GM12878 (cell line): ENCODE measurements around the gene SPOP. TPM values are rescaled to one million over a fixed set of nuclear protein-coding genes. Genes with fewer than 3 reads are reported as not detected.

Experiments used
- ATAC-seq: fragments of 200-7000 bp; cut with Tn5 transposase; 3 replicates; pipeline ENCODE4 v1.9.1; 2020; ENCODE audit warnings: mild to moderate bottlenecking, moderate library complexity
- BruUV-seq: library from RNA; stranded (reverse); fragments of 400-500 nt; replicated peaks from 2 replicates; lab custom pipeline; 2021; lab: Mats Ljungman, UMichigan
- CTCF ChIA-PET: fragments of 300-600 bp; sonication (Branson Sonifier 250); formaldehyde crosslinking; extraction: SDS; loops from one replicate; lab custom pipeline; 2021; ENCODE audit warnings: inconsistent platforms; lab: Yijun Ruan, JAX
- POLR2A ChIA-PET: fragments of 350-600 bp; formaldehyde crosslinking; extraction: SDS; loops from one replicate; lab custom pipeline; 2021; ENCODE audit warnings: inconsistent platforms; lab: Charles Lee
- RAD21 ChIA-PET: fragments of 300-600 bp; sonication (Branson Sonifier 250); formaldehyde crosslinking; loops from one replicate; lab custom pipeline; 2023; ENCODE audit warnings: antibody characterized with exemption; ENCODE audit not compliant: unreplicated experiment; lab: Charles Lee
- SMC1A ChIA-PET: fragments of 300-600 bp; sonication (Branson Sonifier 250); formaldehyde crosslinking; loops from one replicate; lab custom pipeline; 2023; ENCODE audit not compliant: unreplicated experiment, uncharacterized antibody; lab: Charles Lee
- DNase-seq: peaks from one replicate; pipeline ENCODE4 v3.0.0-alpha.2; 2011; ENCODE audit warnings: low read depth, low spot score
- FAIRE-seq: peaks from 3 replicates; lab custom pipeline; 2011; peaks lifted over from hg19 to GRCh38; lab: Jason Lieb, UNC
- H2AFZ ChIP-seq: 2 replicates; pipeline ENCODE4 v1.6.0; 2011; ENCODE audit warnings: low read depth, low read length, control low read depth; ENCODE audit not compliant: control insufficient read depth
- H3K27ac ChIP-seq: 2 replicates; pipeline ENCODE4 v1.5.1; 2011; ENCODE audit warnings: control low read depth; ENCODE audit not compliant: control insufficient read depth, insufficient read depth
- H3K27me3 ChIP-seq, 2 experiments: replicated peaks in 1 of 2; 2 replicates each; pipeline versions ENCODE4 v1.6.0 to v1.6.1; 2011; ENCODE audit warnings: low read length in 1 of 2; ENCODE audit not compliant: control insufficient read depth in 2 of 2, insufficient read depth in 2 of 2
- H3K36me3 ChIP-seq, 2 experiments: 2 replicates each; pipeline ENCODE4 v1.5.1; 2011; ENCODE audit warnings: low read length in 1 of 2; ENCODE audit not compliant: control insufficient read depth in 2 of 2, insufficient read depth in 2 of 2
- H3K4me1 ChIP-seq: 2 replicates; pipeline ENCODE4 v1.6.1; 2011; ENCODE audit warnings: mild to moderate bottlenecking, low read length, moderate library complexity, mixed read lengths; ENCODE audit not compliant: control insufficient read depth, insufficient read depth
- H3K4me2 ChIP-seq: 2 replicates; pipeline ENCODE4 v1.6.0; 2011; ENCODE audit warnings: control low read depth; ENCODE audit not compliant: control insufficient read depth, insufficient read depth
- H3K4me3 ChIP-seq: fragments of 200-600 bp; sonication (generic); 2 replicates; pipeline ENCODE4 v1.5.1; 2016
- H3K79me2 ChIP-seq: 2 replicates; pipeline ENCODE4 v1.6.0; 2011; ENCODE audit warnings: low read length; ENCODE audit not compliant: control insufficient read depth, insufficient read depth
- H3K9ac ChIP-seq: 2 replicates; pipeline ENCODE4 v1.8.0; 2011; ENCODE audit warnings: low read length, control low read depth, mixed read lengths; ENCODE audit not compliant: control insufficient read depth, insufficient read depth
- H3K9me3 ChIP-seq: replicated peaks from 3 replicates; pipeline ENCODE4 v1.5.1; 2011; ENCODE audit warnings: mild to moderate bottlenecking, low read length; ENCODE audit not compliant: control insufficient read depth, insufficient read depth
- H4K20me1 ChIP-seq: 2 replicates; pipeline ENCODE4 v1.6.0; 2011; ENCODE audit not compliant: control insufficient read depth, insufficient read depth
- CTCF ChIP-seq, 3 experiments: IDR thresholded peaks in 2 of 3; conservative IDR thresholded peaks in 1 of 3; 2 replicates each; pipeline ENCODE4 v1.5.1; 2011; ENCODE audit warnings: low read depth in 3 of 3, low read length in 3 of 3, mild to moderate bottlenecking in 3 of 3, control low read depth in 2 of 3, moderate library complexity in 2 of 3, inconsistent platforms in 1 of 3, mixed read lengths in 1 of 3; ENCODE audit not compliant: control insufficient read depth in 2 of 3, insufficient read depth in 1 of 3; ENCODE audit errors: extremely low read depth in 1 of 3
- E2F4 ChIP-seq: IDR thresholded peaks from 2 replicates; pipeline ENCODE4 v1.6.1; 2012; ENCODE audit warnings: low read depth, low read length, improper control_type of control experiment
- IKZF2 ChIP-seq, 2 experiments: fragments of 450-650 bp; IDR thresholded peaks; 2 replicates each; pipeline ENCODE4 v1.6.1; 2017; ENCODE audit warnings: mild to moderate bottlenecking in 2 of 2, moderate library complexity in 2 of 2
- KDM1A ChIP-seq: fragments of 200-600 bp; sonication (generic); IDR thresholded peaks from 2 replicates; pipeline ENCODE4 v1.6.1; 2016; ENCODE audit warnings: borderline replicate concordance
- MAX ChIP-seq: IDR thresholded peaks from 2 replicates; pipeline ENCODE4 v1.6.1; 2012; ENCODE audit warnings: low read depth, low read length, improper control_type of control experiment
- MXI1 ChIP-seq: fragments of 150-350 bp; IDR thresholded peaks from 2 replicates; pipeline ENCODE4 v1.6.1; 2011; ENCODE audit warnings: low read depth, mild to moderate bottlenecking, inconsistent platforms, low read length, improper control_type of control experiment
- NFXL1 ChIP-seq: fragments of 450-650 bp; IDR thresholded peaks from 2 replicates; pipeline ENCODE4 v1.6.1; 2017; ENCODE audit warnings: antibody characterized with exemption, mild to moderate bottlenecking, borderline replicate concordance
- NFYB ChIP-seq: IDR thresholded peaks from 2 replicates; pipeline ENCODE4 v1.6.1; 2011; ENCODE audit warnings: low read depth, mild to moderate bottlenecking, low read length, improper control_type of control experiment, moderate library complexity; ENCODE audit not compliant: insufficient read depth
- RB1 ChIP-seq: fragments of 450-650 bp; formaldehyde crosslinking; IDR thresholded peaks from 2 replicates; pipeline ENCODE4 v1.6.1; 2017; ENCODE audit warnings: mild to moderate bottlenecking, borderline replicate concordance
- TCF3 ChIP-seq: IDR thresholded peaks from 2 replicates; pipeline ENCODE4 v1.6.1; 2012; ENCODE audit warnings: low read depth, mild to moderate bottlenecking, low read length, borderline replicate concordance; ENCODE audit not compliant: insufficient read depth
- USF1 ChIP-seq: IDR thresholded peaks from 2 replicates; pipeline ENCODE4 v1.6.1; 2011; ENCODE audit warnings: borderline replicate concordance, low read depth, mild to moderate bottlenecking, moderate library complexity, mixed read lengths, low read length; ENCODE audit not compliant: insufficient read depth; ENCODE audit errors: extremely low read length
- WRNIP1 ChIP-seq: IDR thresholded peaks from 2 replicates; pipeline ENCODE4 v1.6.1; 2011; ENCODE audit warnings: low read depth, low read length, improper control_type of control experiment, borderline replicate concordance
- ZBED1 ChIP-seq: IDR thresholded peaks from 2 replicates; pipeline ENCODE4 v1.6.1; 2016; ENCODE audit warnings: borderline replicate concordance
- ZSCAN29 ChIP-seq: fragments of 450-650 bp; IDR thresholded peaks from 2 replicates; pipeline ENCODE4 v1.6.1; 2017; ENCODE audit warnings: mild to moderate bottlenecking, moderate library complexity
- WGBS: methylation state at CpG from one replicate; pipeline ENCODE4 v1.1.6; 2016; ENCODE audit warnings: low lambda C conversion rate; ENCODE audit not compliant: insufficient replicate concordance, insufficient coverage; ENCODE audit errors: missing lambda C conversion rate; 5-methylcytosine and 5-hydroxymethylcytosine counted together
- in situ Hi-C: fragments of 300-500 bp; cut with MboI; formaldehyde crosslinking; loops from 9 replicates; pipeline ENCODE4 v1.14.3; 2018; ENCODE audit warnings: mixed read lengths
- intact Hi-C: fragments of 100-400 bp; cut with micrococcal nuclease; formaldehyde crosslinking; loops from one replicate; pipeline ENCODE4 v1.14.2; 2022; ENCODE audit not compliant: unreplicated experiment
- polyA plus RNA-seq, 11 experiments: library from polyadenylated mRNA; depleted of rRNA in 4 of 11; unstranded in 6 of 11; stranded (reverse) in 5 of 11; fragments of >200 nt; fragmentation: Nextera tagmentation in 4 of 11; fragmentation: Illumina TruSeq in 1 of 11; extraction: Ambion mirVana in 4 of 11; extraction: Trizol in 1 of 11; gene quantifications; 1 replicate in 1 of 11; 2 replicates in 10 of 11; pipeline versions ENCODE4 v1.2.1 to v1.2.3, GENCODE V29; 2011 to 2016; ENCODE audit warnings: inconsistent platforms in 2 of 11, missing spikeins in 2 of 11, low read depth in 1 of 11
- total RNA-seq, 4 experiments: library from RNA; depleted of rRNA in 3 of 4; stranded (reverse); fragments of >200 nt in 3 of 4; fragmentation: Illumina TruSeq in 1 of 4; extraction: Trizol in 1 of 4; gene quantifications; 2 replicates each; pipeline versions ENCODE4 v1.2.1 to v1.2.3, GENCODE V29; 2013 to 2021

SPOP gene
- total and polyA plus RNA-seq, 10 of the 15 experiments (the other 5 are each of a cell fraction or from before 2014, with no cell fraction given), result 35.1 to 80.4 (median 44.7) TPM

GRCh38 chr17:49633762-49634484 lies 44.0 kb downstream of the SPOP start (continued):
- no peak for TF ChIP-seq CTCF (IDR thresholded peaks at IDR 0.05 in 2 of 3, conservative IDR thresholded peaks at IDR 0.05 in 1 of 3; ENCODE audit: control insufficient read depth in 2 of 3, extremely low read depth in 1 of 3, insufficient read depth in 1 of 3, low read depth in 3 of 3, low read length in 3 of 3)
- no peak for TF ChIP-seq RB1
- TF ChIP-seq TCF3, result no peak
- TF ChIP-seq NFYB, result no peak
- TF ChIP-seq NFXL1, result no peak
- no peak for TF ChIP-seq E2F4
- TF ChIP-seq WRNIP1, result no peak
- TF ChIP-seq, all 136 proteins: peak for 0

- Histone ChIP-seq H3K27me3 (no peaks in the 10 kb centered on the region), H4K20me1 (no peaks in the 10 kb centered on the region), H3K4me2 (no peak overlapping the region), H3K4me1 (no peaks in the 10 kb centered on the region), H2AFZ (no peak overlapping the region), H3K36me3 (no peaks in the 10 kb centered on the region), H3K9ac (no peak overlapping the region), H3K4me3 (no peak overlapping the region), H3K9me3 (no peaks in the 10 kb centered on the region), H3K79me2 (peaks cover 25% of the 10 kb centered on the region), H3K27ac (no peak overlapping the region)
- ChIA-PET RAD21 (interaction anchor here (1.2 kb wide), 1 partner anchor 13 kb away, joined by 4 read pairs; no protein-coding TSS in a partner anchor), CTCF (interaction anchor here (0.9 to 1.6 kb wide), 2 partner anchors 62 to 75 kb away, joined by 4 read pairs; partner anchors contain the start of gene SLC35B1), POLR2A (interaction anchor here (1.1 kb wide), 1 partner anchor 13 kb away, joined by 7 read pairs; no protein-coding TSS in a partner anchor), SMC1A (interaction anchor here (0.8 to 5.6 kb wide), 3 partner anchors 14 to 63 kb away, joined by 3 to 53 read pairs (median 4); no protein-coding TSS in a partner anchor)
- ATAC-seq (no peak), FAIRE-seq (no peak), DNase-seq (no peak)
- no peak for TF ChIP-seq MXI1
- TF ChIP-seq ZSCAN29, result no peak
- TF ChIP-seq ZBED1, result no peak
- no peak for TF ChIP-seq MAX
- no peak for TF ChIP-seq KDM1A
- no peak for TF ChIP-seq USF1
- TF ChIP-seq IKZF2 (IDR thresholded peaks at IDR 0.05), result no peak
- no TSS peak for BruUV-seq
- intact Hi-C loops (no loop called here), in situ Hi-C loops (no loop called here)
- WGBS, result 100% methylated on average over 2 of the region's 2 CpGs
Observed at GRCh38 chr17:49633250-49633649, 44.6 kb downstream of the SPOP start.
